Fibroblast of mammary gland (primary cell): ENCODE results near the gene MAMDC4.
A peak's percentile ranks its signal among the peaks of the same experiment; 100 is the strongest.

Experiments
- DNase-seq: peaks from one replicate; pipeline ENCODE4 v3.0.0-alpha.2; 2010; ENCODE audit warnings: low read depth
- H3K4me3 ChIP-seq: 2 replicates; pipeline ENCODE4 v1.5.1; 2011; ENCODE audit warnings: low read depth, mild to moderate bottlenecking, low read length, moderate library complexity; ENCODE audit not compliant: control insufficient read depth
- TF ChIP-seq, protein P1 (sequence below): conservative IDR thresholded peaks from 2 replicates; pipeline ENCODE4 v1.5.1; 2011; ENCODE audit warnings: low read depth, low read length, inconsistent platforms; ENCODE audit not compliant: control insufficient read depth, insufficient read depth

Gene MAMDC4

DNA sequence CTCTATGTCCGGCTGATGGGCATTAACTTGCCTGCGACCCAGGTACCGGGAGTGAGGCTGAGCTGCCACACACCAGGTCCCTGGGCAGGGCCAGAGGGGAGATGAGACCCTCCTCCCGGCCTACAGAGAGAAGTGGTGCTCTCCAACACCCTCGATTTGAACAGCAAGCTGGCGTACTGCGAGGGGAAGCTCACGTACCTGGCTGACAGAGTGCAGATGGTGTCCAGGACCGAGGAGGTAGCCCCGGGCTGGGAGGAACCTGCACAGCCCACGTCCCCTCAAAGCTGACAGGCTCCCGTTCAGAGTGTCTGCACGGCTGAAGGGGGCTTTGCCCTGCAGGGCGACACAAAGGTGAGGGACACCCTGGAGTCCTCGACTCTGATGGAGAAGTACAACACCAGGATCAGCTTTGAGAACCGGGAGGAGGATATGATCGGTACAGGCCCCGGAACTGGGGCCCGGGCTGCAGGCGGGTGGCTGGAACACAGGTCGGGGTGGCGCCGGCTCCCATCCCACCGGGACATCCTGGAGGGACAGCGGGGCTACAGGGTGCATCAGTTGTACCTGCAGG, 45.4 kb upstream of the MAMDC4 start:
- TF ChIP-seq, protein P1, sequence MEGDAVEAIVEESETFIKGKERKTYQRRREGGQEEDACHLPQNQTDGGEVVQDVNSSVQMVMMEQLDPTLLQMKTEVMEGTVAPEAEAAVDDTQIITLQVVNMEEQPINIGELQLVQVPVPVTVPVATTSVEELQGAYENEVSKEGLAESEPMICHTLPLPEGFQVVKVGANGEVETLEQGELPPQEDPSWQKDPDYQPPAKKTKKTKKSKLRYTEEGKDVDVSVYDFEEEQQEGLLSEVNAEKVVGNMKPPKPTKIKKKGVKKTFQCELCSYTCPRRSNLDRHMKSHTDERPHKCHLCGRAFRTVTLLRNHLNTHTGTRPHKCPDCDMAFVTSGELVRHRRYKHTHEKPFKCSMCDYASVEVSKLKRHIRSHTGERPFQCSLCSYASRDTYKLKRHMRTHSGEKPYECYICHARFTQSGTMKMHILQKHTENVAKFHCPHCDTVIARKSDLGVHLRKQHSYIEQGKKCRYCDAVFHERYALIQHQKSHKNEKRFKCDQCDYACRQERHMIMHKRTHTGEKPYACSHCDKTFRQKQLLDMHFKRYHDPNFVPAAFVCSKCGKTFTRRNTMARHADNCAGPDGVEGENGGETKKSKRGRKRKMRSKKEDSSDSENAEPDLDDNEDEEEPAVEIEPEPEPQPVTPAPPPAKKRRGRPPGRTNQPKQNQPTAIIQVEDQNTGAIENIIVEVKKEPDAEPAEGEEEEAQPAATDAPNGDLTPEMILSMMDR, result no peak
- H3K4me3 ChIP-seq, result peak overlapping the region; percentile 71
- no peak for DNase-seq

DNA sequence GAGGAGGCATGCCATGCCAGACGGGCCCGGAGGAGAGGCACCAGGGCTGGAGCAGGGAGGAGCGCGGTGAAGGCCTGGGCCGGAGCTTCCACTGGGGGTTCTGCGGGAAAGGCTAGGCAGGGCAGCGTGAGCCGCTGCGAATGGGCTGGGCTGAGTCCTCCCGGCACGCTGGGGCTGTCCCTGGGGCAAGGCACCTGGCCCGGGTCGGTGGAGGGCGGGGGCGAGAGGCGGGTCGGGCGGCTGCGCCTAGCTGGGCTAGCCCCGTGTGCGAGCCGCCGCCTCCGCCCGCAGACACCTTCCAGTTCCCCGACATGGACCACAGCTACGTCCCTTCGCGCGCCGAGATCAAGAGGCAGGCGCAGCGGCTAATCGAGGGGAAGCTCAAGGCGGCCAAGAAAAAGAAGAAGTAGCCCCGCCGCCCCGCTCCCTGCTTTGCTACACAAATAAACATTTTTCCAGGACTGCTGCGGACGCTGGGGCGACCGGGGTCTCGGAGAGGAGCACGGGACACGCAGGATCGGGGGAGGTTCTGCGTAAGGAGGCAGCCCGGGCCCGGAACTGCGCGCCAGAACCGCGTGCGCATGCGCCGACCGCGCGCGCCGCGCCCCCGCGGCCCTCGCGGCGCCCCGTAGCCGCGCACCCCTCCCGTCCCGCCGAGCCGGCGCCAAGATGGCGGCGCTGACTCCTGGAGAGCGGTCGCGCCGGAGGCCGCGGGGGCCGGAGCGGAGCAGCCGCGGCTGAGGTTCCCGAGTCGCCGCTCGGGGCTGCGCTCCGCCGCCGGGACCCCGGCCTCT, 44.7 kb upstream of the MAMDC4 start, which contains the start of gene RABL6:
Gene RABL6, plus strand, starts transcription at position 668 of the 794 bp plus-strand sequence. CDS start 249 bp downstream, outside the sequence.
- TF ChIP-seq, protein P1, result no peak
- DNase-seq, result peak; percentile 58

DNA sequence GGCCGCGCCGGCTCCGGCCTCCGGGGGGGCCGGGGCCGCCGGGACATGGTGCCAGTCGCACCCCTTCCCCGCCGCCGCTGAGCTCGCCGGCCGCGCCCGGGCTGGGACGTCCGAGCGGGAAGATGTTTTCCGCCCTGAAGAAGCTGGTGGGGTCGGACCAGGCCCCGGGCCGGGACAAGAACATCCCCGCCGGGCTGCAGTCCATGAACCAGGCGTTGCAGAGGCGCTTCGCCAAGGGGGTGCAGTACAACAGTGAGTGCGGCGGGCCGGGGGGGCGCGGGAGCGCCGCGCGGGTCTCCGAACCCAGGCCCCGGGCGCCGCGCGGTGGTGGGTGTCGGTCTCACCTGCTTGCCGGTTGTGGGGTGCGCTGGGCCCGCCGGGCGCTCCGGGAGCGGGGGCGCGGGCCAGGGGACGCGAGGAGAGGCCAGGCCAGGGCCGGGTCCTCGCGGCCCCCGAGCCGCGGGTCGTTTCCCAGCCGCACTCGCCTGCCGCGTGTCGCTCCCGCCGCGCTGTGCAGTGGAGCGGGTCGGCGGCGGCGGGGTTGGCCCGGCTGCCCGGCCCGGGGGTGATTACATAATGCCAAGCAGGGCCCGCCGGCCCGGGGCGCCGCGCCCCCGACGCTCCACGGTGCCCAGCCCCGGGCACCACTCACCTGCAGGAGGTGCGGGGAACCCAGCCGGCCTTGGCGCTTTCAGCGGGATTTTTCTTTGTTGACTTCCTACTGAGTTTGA, 43.9 kb upstream of the MAMDC4 start:
- H3K4me3 ChIP-seq, result peak overlapping the region; percentile 71
- TF ChIP-seq, protein P1, result no peak
- DNase-seq, result no peak

More for the DNA sequence above, 44.7 kb upstream of the MAMDC4 start, which contains the start of gene RABL6:
- H3K4me3 ChIP-seq, result peak within 1 kb of the TSS; percentile 71

DNA sequence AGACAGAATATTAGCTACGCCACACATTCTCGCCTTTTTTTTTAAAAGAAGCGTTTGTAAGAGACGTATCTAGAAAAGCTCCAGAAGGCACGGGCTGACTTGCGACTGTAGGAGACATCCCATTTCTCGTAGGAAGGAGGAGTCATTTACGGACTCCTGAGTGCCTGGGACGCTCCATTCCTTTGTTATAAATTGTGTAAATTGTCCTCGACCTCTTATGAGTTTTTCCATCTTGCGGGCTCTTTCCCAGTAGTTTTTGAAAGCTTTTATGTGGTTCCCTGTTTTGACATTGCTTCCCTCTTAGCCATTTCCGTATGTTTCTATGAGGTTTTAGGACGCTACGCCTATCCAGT, 43.4 kb upstream of the MAMDC4 start:
- TF ChIP-seq, protein P1, result no peak
- peak overlapping the region; percentile 71 for H3K4me3 ChIP-seq
- peak; percentile 34 for DNase-seq

DNA sequence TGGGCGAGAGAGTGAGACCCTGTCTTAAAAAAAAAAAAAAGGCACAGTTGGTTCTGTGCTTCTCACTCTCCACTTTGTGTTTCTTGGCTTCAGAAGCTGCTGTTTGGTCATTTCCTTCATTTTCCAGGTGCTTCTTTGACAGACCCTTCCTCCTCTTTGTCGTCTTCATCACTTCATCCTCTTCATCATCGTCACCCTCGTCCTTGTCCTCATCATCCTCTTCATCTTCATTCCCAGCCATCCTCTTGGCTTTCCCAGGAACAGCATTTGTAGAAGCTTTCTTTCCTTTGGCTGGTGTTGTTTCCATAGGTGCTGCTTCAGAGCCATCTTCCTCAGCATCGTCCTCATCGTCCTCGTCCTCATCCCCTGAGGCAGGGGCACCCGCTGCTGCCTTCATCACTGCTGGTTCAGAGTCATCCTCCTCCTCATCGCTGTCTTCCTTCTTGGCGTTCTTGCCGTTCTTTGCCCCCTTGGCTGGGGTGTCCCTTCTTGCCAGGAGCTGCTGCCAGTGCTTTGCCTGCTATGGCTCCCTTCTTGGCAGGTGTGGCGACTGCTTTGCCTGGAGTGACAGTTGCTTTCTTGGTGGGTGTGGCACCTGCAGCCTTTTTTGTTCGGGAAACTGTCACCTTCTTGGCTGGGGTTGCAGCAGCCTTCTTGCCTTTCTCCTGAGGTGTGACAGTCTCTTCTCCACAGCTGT, 37.3 kb upstream of the MAMDC4 start:
- TF ChIP-seq, protein P1, result no peak
- no peak overlapping the region for H3K4me3 ChIP-seq
- no peak for DNase-seq

DNA sequence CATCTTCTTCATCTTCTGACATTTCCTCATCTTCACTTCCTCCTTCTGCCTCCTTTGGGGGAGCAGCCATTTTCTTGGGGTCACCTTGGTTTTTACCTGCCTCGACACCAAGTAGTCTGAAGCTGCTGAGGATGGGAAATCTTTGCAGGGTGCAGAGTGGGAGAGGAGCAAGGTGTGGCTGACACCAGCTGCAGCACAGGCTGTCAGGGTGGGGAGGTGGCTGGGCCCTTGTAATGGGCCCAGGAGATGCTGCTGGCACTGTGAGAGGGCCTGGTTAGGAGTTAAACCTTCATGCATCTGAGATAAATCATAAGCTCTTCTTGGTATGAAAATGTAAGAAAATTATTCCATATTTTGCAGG, 36.7 kb upstream of the MAMDC4 start:
- DNase-seq, result no peak
- TF ChIP-seq, protein P1, result no peak
- no peak overlapping the region for H3K4me3 ChIP-seq
